SU-DHL-6 (cell line): ENCODE measurements around the gene TXLNB.

ENCODE experiments used
- EZH2phosphoT487 ChIP-seq: fragments of 200-600 bp; sonication (generic), shearing (Covaris generic); conservative IDR thresholded peaks from 2 replicates; pipeline ENCODE4 v1.6.1; 2018; ENCODE audit warnings: mild to moderate bottlenecking, antibody characterized with exemption, low read length, moderate library complexity, mixed read lengths
- TF ChIP-seq, protein P1 (sequence below): fragments of 200-600 bp; sonication (generic); IDR thresholded peaks from one replicate; pipeline ENCODE4 v1.5.1; 2017; ENCODE audit warnings: antibody characterized with exemption, mild to moderate bottlenecking, low read length, moderate library complexity; ENCODE audit not compliant: insufficient read depth, poor library complexity, severe bottlenecking

DNA sequence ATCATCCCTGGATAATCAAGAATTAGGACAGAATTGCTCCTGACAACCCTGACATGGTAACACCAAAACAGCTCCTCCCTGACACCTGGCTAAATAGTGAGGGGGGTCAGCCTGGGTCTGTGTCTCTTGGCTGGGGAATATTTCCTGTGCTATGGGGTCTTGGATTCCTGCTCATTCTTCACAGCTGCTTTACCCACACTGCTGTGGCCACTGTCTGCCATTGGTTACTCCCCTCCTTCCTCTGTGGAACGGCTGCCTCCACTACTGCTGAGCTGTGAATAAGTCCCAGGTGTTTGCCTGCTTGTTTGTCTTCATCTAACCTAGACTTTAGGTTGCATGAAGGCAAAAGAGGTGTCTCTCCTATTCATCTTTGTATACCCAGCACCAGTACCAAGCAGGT, 33.9 kb upstream of the TXLNB start:
- TF ChIP-seq, protein P1, sequence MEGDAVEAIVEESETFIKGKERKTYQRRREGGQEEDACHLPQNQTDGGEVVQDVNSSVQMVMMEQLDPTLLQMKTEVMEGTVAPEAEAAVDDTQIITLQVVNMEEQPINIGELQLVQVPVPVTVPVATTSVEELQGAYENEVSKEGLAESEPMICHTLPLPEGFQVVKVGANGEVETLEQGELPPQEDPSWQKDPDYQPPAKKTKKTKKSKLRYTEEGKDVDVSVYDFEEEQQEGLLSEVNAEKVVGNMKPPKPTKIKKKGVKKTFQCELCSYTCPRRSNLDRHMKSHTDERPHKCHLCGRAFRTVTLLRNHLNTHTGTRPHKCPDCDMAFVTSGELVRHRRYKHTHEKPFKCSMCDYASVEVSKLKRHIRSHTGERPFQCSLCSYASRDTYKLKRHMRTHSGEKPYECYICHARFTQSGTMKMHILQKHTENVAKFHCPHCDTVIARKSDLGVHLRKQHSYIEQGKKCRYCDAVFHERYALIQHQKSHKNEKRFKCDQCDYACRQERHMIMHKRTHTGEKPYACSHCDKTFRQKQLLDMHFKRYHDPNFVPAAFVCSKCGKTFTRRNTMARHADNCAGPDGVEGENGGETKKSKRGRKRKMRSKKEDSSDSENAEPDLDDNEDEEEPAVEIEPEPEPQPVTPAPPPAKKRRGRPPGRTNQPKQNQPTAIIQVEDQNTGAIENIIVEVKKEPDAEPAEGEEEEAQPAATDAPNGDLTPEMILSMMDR: no peak
- no peak for TF ChIP-seq EZH2phosphoT487
